HG03558 (cell line): ENCODE data around the gene LRRN4.
"Not testable (repeated sequence)": the region's sequence is repeated elsewhere in the genome, so short reads cannot be mapped to it uniquely, and the experiment has no call there.

ENCODE experiments used
- ATAC-seq: cut with Tn5 transposase; IDR thresholded peaks from one replicate; pipeline ENCODE4 v1.9.1; 2021; ENCODE audit warnings: moderate number of reproducible peaks; ENCODE audit not compliant: unreplicated experiment; ENCODE audit errors: extremely low read depth

Gene LRRN4

GRCh38 chr20:6034134-6034969, 19.5 kb downstream of the LRRN4 start:
- no peak for ATAC-seq

GRCh38 chr20:6032907-6033306, 21.0 kb downstream of the LRRN4 start:
- not testable (repeated sequence) for ATAC-seq

GRCh38 chr20:6030453-6031080, 23.3 kb downstream of the LRRN4 start:
- ATAC-seq: no peak

- no peak for ATAC-seq
Measured at GRCh38 chr20:6029538-6029937, 24.3 kb downstream of the LRRN4 start.

GRCh38 chr20:6028818-6029217, 25.0 kb downstream of the LRRN4 start:
- ATAC-seq: no peak

- ATAC-seq: no peak
Measured at GRCh38 chr20:6026051-6026450, 27.8 kb downstream of the LRRN4 start.

GRCh38 chr20:6024768-6025167, 29.1 kb downstream of the LRRN4 start:
- ATAC-seq: no peak

- no peak for ATAC-seq
Measured at GRCh38 chr20:6017880-6018279, 36.0 kb downstream of the LRRN4 start.

GRCh38 chr20:6017467-6017866, 36.4 kb downstream of the LRRN4 start:
- no peak for ATAC-seq

- ATAC-seq: no peak
Measured at GRCh38 chr20:6014957-6015356, 38.9 kb downstream of the LRRN4 start.

GRCh38 chr20:6014017-6014416, 39.8 kb downstream of the LRRN4 start:
- ATAC-seq: no peak

GRCh38 chr20:6012179-6012578, 41.7 kb downstream of the LRRN4 start:
- ATAC-seq: no peak

GRCh38 chr20:6008254-6008653, 45.6 kb downstream of the LRRN4 start:
- ATAC-seq: no peak

- ATAC-seq: no peak
Measured at GRCh38 chr20:6007529-6008103, 46.2 kb downstream of the LRRN4 start.

GRCh38 chr20:6007094-6007528, 46.7 kb downstream of the LRRN4 start:
- ATAC-seq: no peak

GRCh38 chr20:6006603-6006949, 47.3 kb downstream of the LRRN4 start:
- ATAC-seq: no peak

- ATAC-seq: no peak
Measured at GRCh38 chr20:6000871-6001270, 53.0 kb downstream of the LRRN4 start.

GRCh38 chr20:5999783-6000182, 54.1 kb downstream of the LRRN4 start:
- no peak for ATAC-seq

- peak; percentile 90 for ATAC-seq
Measured at GRCh38 chr20:5996765-5997164, 57.1 kb downstream of the LRRN4 start.

- ATAC-seq: no peak
Measured at GRCh38 chr20:5991623-5992441, 62.0 kb downstream of the LRRN4 start.

- no peak for ATAC-seq
Measured at GRCh38 chr20:5990946-5991345, 62.9 kb downstream of the LRRN4 start.
